HEK293 (cell line): ENCODE results near the gene PHAX.

Experiments used
- ZEB2 ChIP-seq: fragments of 450-650 bp; formaldehyde crosslinking; IDR thresholded peaks from 2 replicates; pipeline ENCODE4 v1.5.1; 2016; ENCODE audit warnings: missing biosample characterization, missing genetic modification characterization
- ZNF202 ChIP-seq: fragments of 450-650 bp; formaldehyde crosslinking; IDR thresholded peaks from 2 replicates; pipeline ENCODE4 v1.5.1; 2016; ENCODE audit warnings: missing biosample characterization, missing genetic modification characterization, borderline replicate concordance
- ZNF391 ChIP-seq: fragments of 450-650 bp; formaldehyde crosslinking; IDR thresholded peaks from 2 replicates; pipeline ENCODE4 v1.5.1; 2016; ENCODE audit warnings: low read depth, missing biosample characterization, missing genetic modification characterization, borderline replicate concordance
- TF ChIP-seq, protein P1 (sequence below): fragments of 450-650 bp; formaldehyde crosslinking; IDR thresholded peaks from 2 replicates; pipeline ENCODE4 v1.5.1; 2016; ENCODE audit warnings: missing biosample characterization, missing genetic modification characterization

PHAX gene

DNA sequence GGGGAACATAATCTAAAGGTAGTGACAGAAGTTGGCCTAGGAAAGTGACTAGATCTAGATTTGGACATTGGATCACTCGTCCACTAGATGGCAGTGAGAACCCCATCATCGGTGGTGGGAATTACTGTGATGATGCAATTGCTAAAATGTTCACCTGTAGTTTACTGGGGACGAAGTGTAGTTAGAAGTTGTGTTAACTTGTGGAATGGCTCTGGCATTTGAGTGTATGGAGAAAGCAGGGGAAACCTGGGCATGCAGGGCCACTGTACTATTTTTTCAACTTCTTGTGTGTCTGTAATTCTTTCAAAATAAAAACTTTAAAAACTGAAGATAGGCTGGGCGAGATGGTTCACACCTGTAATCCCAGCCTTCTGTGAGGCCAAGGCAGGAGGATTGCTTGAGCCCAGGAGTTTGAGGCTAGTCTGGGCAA lies 75.5 kb downstream of the PHAX start (continued):
- TF ChIP-seq, protein P1, sequence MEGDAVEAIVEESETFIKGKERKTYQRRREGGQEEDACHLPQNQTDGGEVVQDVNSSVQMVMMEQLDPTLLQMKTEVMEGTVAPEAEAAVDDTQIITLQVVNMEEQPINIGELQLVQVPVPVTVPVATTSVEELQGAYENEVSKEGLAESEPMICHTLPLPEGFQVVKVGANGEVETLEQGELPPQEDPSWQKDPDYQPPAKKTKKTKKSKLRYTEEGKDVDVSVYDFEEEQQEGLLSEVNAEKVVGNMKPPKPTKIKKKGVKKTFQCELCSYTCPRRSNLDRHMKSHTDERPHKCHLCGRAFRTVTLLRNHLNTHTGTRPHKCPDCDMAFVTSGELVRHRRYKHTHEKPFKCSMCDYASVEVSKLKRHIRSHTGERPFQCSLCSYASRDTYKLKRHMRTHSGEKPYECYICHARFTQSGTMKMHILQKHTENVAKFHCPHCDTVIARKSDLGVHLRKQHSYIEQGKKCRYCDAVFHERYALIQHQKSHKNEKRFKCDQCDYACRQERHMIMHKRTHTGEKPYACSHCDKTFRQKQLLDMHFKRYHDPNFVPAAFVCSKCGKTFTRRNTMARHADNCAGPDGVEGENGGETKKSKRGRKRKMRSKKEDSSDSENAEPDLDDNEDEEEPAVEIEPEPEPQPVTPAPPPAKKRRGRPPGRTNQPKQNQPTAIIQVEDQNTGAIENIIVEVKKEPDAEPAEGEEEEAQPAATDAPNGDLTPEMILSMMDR: peak; percentile 83
- peak; percentile 92 for TF ChIP-seq ZEB2 (tag by site-specific recombination)
- no peak for TF ChIP-seq ZNF202 (tag by site-specific recombination)
- TF ChIP-seq ZNF391 (tag by site-specific recombination): peak; percentile 46; the same call in 1 of the 2 replicates
- TF ChIP-seq, all 188 proteins: peak for 19
